Cardiac ventricle fibroblast (primary cell): ENCODE measurements around the gene AKAP11. TPM values are rescaled to one million over a fixed set of nuclear protein-coding genes. Genes with fewer than 3 reads are reported as not detected.

Experiments used
- total RNA-seq: library from RNA; depleted of rRNA; stranded (reverse); fragments of >200 nt; gene quantifications from 2 replicates; pipeline ENCODE4 v1.2.3, GENCODE V29; 2015

AKAP11 gene
- total RNA-seq = 19.8 and 22.9 TPM in 2 replicates

DNA sequence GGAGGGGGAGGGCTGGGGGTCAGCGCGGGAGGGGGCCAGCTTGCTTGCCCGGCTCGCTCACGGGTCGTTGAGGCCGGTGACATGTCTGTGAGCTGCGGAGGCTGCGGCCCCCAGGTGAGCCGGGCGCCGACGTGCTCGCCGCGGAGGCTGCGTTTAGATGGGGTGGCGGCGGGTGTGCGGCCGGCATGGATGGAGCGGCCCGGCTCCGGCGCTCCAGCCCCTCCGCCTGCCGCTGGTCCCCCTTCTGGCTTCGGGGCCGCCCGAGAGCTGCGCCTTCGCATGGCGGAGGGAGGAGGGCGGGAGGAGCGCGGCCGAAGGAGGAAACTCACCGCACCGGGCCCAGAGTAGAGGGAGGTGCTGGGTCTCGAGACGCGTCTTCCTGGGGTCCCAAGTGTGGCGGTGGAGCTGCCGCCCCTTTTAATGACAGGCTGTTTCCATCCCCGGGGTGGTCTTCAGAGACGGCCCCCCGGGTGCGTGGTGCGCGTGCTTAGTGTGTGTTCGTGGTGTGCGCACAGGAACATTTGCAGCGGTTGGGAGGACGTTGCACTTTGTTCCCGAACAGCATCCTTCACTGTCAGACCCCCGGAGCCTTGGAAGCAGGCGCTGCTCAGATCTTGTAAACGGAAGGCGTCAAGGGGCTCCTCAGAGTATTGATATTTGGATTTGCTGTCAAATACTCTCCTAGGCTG lies at the start of gene AKAP11:
Gene AKAP11 (plus strand): TSS at position 38 of the 689 bp plus-strand sequence. CDS start 14,197 bp downstream, outside the sequence.

Other genes with a start within 250 kb of the AKAP11 start
- 3.3 and 3.6 TPM in 2 replicates for gene DGKH, start 223.5 kb upstream of the AKAP11 start, total RNA-seq